Brain pericyte (primary cell): ENCODE results near the gene PRND.
"Not testable (repeated sequence)": the region's sequence is repeated elsewhere in the genome, so short reads cannot be mapped to it uniquely, and the experiment has no call there.

Experiments used
- DNase-seq: peaks from one replicate; pipeline ENCODE4 v3.0.0-alpha.2; 2012; ENCODE audit warnings: low read depth, low spot score

Gene PRND

GRCh38 chr20:4737857-4738627 lies 16.3 kb downstream of the PRND start:
- no peak for DNase-seq

- no peak for DNase-seq
Measured at GRCh38 chr20:4740774-4741431, 19.2 kb downstream of the PRND start.

- no peak for DNase-seq
Measured at GRCh38 chr20:4748847-4749246, 27.1 kb downstream of the PRND start.

GRCh38 chr20:4749326-4749725 lies 27.6 kb downstream of the PRND start:
- no peak for DNase-seq

DNA sequence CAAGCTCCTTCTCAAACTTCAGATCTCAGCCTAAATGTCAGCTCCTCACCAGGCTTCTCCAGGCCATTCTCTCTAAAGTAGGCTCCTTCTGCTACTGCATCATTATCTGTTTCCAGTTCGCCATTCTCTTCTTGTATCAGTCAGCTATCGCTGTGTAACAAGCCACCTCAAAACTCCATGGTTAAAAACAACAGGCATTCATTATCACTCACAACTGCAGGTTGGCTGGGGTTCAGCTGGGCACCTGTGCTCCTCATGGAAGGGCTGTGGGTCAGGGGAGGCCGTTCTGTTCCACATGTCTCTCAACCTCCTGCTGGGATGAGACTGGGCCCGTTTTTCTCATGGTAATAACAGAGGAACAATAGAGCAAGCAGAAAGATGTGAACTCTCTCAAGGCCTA lies 28.7 kb downstream of the PRND start:
- DNase-seq: no peak

GRCh38 chr20:4759100-4759884 lies 37.6 kb downstream of the PRND start:
- not testable (repeated sequence) for DNase-seq

- no peak for DNase-seq
Measured at GRCh38 chr20:4763261-4763660, 41.6 kb downstream of the PRND start.

DNA sequence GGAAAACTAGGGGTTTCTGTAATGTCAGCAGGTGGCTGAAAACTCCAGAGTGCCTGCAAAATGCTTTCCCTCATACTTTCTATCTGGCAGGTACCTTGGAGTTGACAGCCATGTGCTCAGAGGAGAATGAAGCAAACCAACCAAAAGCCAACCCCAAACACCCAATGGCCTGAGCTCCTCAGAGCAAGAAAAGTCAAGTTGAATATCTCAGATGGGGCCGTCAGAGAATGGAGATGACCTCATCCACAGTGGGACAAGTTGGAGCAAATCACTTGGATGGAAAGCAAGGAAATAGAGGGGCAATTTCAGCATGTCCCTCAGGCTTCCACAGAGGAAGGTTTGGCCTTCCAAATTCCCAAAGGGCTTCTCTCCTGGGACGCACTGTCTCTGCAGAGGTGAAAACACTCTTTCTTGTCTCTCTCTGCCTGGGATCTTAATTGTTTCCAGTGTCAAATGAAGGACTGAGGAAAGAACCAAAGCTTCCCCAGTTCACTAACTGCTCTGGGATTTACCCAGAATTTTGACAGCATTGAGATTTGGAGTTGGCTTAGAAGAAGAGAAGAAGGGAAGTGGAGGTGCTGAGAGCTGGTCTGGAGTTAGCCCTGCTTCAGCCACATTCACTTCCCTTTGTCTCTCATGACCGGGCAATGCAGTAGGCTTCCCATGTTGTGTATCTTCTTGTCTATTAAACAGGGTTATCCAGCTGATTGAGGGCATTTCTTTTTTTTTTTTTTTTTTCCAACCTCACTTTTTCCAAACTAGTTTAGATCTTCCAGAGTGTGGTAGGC lies 42.2 kb downstream of the PRND start:
- DNase-seq: no peak

GRCh38 chr20:4764805-4765204 lies 43.1 kb downstream of the PRND start:
- DNase-seq: no peak

- DNase-seq: no peak
Measured at GRCh38 chr20:4765681-4766080, 44.0 kb downstream of the PRND start.

GRCh38 chr20:4766631-4767030 lies 44.9 kb downstream of the PRND start:
- DNase-seq: no peak

DNA sequence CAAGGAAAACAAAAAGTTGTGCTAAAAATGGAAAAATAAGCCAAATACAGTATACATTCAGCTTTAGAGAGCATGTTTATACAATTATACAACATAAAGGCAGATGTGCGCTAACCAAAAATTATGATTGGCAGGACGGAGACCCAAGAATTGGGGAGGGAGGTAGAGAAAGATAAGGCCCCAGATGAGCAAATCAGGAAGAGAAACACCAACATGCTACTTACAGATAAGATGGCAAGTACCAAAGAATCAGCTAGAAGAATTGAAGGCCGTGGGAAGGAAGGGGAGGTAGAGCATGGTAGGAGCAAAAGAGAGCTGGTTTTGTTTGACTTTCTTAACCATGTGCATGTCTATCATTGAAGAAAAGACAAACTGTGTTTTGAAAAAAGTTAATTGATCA lies 45.4 kb downstream of the PRND start:
- DNase-seq: no peak

GRCh38 chr20:4769328-4769727 lies 47.6 kb downstream of the PRND start:
- no peak for DNase-seq

DNA sequence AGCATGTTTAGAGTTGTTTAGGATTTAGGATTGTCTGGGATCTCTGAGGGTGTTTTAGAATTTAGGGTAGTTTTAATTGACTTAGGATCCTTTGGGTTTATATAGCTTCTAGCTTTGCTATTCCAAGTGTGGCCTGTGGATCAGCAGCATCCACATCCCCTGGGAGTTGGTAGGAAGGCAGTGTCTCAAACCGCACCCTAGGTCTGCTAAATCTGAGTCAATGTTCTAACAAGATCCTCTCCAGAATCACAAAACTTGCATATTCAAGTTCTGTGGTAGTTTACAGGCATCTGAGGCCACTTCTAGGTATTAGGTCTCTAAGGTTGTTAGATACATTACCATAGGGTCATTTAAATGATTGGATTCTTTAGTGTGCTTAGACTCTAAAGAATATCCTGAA lies 48.3 kb downstream of the PRND start:
- no peak for DNase-seq

- DNase-seq: no peak
Measured at GRCh38 chr20:4771004-4771403, 49.3 kb downstream of the PRND start.

DNA sequence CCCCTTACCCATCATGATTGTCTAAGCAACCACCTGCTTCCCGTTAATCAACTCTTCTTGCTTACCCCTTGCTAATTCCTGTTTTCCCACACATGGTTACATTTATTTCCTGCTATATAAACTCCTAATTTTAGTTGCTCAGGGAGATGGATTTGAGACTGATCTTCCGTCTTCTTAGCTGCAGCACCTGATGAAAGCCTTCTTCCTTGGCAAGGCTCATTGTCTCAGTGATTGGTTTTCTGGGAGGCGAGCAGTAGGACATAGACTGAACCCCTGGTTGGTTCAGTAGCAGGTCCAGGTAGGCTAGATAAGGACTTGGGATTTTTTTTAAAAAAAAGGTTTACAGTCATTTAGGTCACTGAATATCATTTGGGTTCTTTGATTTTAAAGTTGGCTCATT lies 50.4 kb downstream of the PRND start:
- no peak for DNase-seq

GRCh38 chr20:4773014-4773413 lies 51.3 kb downstream of the PRND start:
- not testable (repeated sequence) for DNase-seq

DNA sequence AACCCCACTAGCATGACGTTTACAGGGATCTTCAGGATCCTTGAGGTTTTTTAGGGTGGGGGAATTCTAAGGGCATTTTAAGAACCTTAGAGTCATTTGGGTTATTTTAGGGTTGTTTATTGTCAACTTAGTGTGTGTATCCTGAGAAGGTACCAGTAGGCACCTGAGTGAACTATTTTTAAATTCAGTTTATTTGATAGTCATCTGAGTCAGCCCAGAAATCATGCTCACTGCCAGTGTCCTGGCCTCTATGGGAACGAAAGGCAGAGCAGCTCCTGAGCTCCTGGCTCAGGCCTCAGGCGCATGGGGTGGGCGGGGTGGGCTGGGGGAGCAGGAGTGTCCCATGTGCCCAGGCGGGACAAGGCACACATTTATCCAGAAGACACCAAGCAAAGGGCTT lies 52.0 kb downstream of the PRND start:
- no peak for DNase-seq

DNA sequence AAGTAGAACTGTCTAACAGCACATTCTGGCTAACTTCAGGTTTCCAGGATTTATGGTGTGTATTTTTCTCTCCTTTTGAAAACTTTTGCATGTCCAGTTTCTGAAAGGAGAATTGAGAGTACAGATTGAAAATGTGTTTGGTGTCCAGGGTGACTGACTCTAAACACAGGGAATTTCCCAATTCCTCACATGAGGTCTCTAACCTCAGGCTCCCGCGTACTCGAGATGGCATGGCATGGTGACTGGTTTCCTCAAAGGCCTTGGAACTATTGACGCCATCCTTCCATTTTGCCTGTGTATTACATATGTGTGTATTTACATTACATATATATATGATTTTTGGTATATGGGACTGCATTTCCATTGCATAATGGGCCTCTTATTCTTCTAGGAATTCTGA lies 52.5 kb downstream of the PRND start:
- no peak for DNase-seq

DNA sequence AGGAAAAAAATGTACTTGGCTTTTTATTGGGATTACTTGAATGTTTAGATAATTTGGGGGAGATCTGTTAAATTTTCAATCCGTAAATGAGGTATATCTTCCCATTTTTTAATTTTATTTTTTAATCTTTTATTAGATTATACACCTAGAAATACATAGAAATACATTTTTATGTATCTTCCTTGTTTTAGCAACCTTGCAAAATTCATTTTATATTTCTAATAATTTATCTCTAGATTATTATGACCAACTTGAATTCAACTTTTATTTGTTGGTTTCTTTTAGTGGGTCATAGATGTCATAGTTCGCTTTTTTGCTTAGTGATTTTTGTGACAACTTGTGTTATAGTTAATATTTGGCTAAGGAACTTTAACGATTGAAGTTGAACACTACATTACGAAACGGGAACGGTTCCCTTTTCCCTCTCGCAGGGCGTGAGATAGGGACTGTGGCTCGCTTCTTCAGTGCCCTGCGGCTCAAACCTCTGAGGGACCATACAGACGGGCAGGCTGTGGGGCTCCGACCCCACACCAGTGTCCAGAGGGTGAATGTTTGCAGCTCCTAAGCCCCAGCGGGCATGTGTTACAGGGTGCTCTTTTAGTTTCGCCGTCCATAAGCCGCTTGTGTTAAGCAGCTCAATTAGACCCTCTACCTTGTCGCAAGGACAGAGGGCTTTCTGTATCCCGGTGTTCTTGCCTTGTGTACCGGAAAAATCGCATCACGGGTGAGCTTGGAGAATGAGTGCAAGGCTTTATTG lies 53.8 kb downstream of the PRND start:
- no peak for DNase-seq

GRCh38 chr20:4776079-4776630 lies 54.4 kb downstream of the PRND start:
- DNase-seq: no peak
